Stimulated activated memory B cell treated with anti-CD40 and anti-IgM and Interleukin-4, amounts not matched to agents 10 μg/mL and 1 μg/mL and 100 μg/mL, for 72 hours (primary cell): Measurements from ENCODE around the gene SLC31A2.

Source experiments
- ATAC-seq: fragments of 150-1000 bp; cut with Tn5 transposase; 2 replicates; pipeline ENCODE4 v1.10.0; 2021
- H3K27ac Mint-ChIP-seq: one replicate; pipeline ENCODE4 v1.8.0; 2022; ENCODE audit warnings: mild to moderate bottlenecking, mixed read lengths
- H3K27me3 Mint-ChIP-seq: one replicate; pipeline ENCODE4 v1.8.0; 2022; ENCODE audit warnings: mixed read lengths
- H3K36me3 Mint-ChIP-seq: one replicate; pipeline ENCODE4 v1.8.0; 2022; ENCODE audit warnings: mixed read lengths
- H3K4me1 Mint-ChIP-seq: one replicate; pipeline ENCODE4 v1.8.0; 2022; ENCODE audit warnings: mixed read lengths
- H3K4me3 Mint-ChIP-seq: one replicate; pipeline ENCODE4 v1.8.0; 2022; ENCODE audit warnings: mild to moderate bottlenecking, moderate library complexity, mixed read lengths
- H3K9me3 Mint-ChIP-seq: one replicate; pipeline ENCODE4 v1.8.0; 2022; ENCODE audit warnings: mixed read lengths

SLC31A2 gene

GRCh38 chr9:113164536-113165300 is 13.9 kb downstream of the SLC31A2 start:
- no peak for ATAC-seq
- H3K9me3 Mint-ChIP-seq: no peaks in the 10 kb centered on the region
- peaks cover 68% of the 10 kb centered on the region for H3K36me3 Mint-ChIP-seq
- no peaks in the 10 kb centered on the region for H3K27me3 Mint-ChIP-seq
- H3K4me3 Mint-ChIP-seq: no peak overlapping the region
- no peak overlapping the region for H3K27ac Mint-ChIP-seq
- H3K4me1 Mint-ChIP-seq: no peaks in the 10 kb centered on the region

GRCh38 chr9:113166039-113166438 is 15.2 kb downstream of the SLC31A2 start:
- no peaks in the 10 kb centered on the region for H3K9me3 Mint-ChIP-seq
- H3K4me3 Mint-ChIP-seq: no peak overlapping the region
- H3K36me3 Mint-ChIP-seq: peaks cover 71% of the 10 kb centered on the region
- H3K27ac Mint-ChIP-seq: no peak overlapping the region
- H3K4me1 Mint-ChIP-seq: no peaks in the 10 kb centered on the region
- ATAC-seq: no peak
- no peaks in the 10 kb centered on the region for H3K27me3 Mint-ChIP-seq

- no peak overlapping the region for H3K4me3 Mint-ChIP-seq
Observed at GRCh38 chr9:113168809-113169208, 18.0 kb downstream of the SLC31A2 start.

GRCh38 chr9:113173341-113173740 is 22.5 kb downstream of the SLC31A2 start:
- Mint-ChIP-seq H3K36me3 (peaks cover 90% of the 10 kb centered on the region), H3K27me3 (no peaks in the 10 kb centered on the region), H3K27ac (no peak overlapping the region), H3K4me3 (no peak overlapping the region), H3K4me1 (no peaks in the 10 kb centered on the region), H3K9me3 (peaks cover 4% of the 10 kb centered on the region)
- ATAC-seq: no peak

More at GRCh38 chr9:113168809-113169208, 18.0 kb downstream of the SLC31A2 start:
- Mint-ChIP-seq H3K36me3 (peaks cover 71% of the 10 kb centered on the region), H3K9me3 (peaks cover 4% of the 10 kb centered on the region), H3K4me1 (no peaks in the 10 kb centered on the region), H3K27ac (no peak overlapping the region), H3K27me3 (no peaks in the 10 kb centered on the region)
- no peak for ATAC-seq

GRCh38 chr9:113176803-113177202 is 26.0 kb downstream of the SLC31A2 start:
- no peaks in the 10 kb centered on the region for H3K27me3 Mint-ChIP-seq
- H3K4me1 Mint-ChIP-seq: no peaks in the 10 kb centered on the region
- peaks cover 88% of the 10 kb centered on the region for H3K36me3 Mint-ChIP-seq
- no peak for ATAC-seq
- H3K9me3 Mint-ChIP-seq: peaks cover 4% of the 10 kb centered on the region
- no peak overlapping the region for H3K27ac Mint-ChIP-seq
- no peak overlapping the region for H3K4me3 Mint-ChIP-seq

- Mint-ChIP-seq H3K36me3 (peaks cover 87% of the 10 kb centered on the region), H3K9me3 (peaks cover 4% of the 10 kb centered on the region), H3K4me1 (no peaks in the 10 kb centered on the region), H3K4me3 (no peak overlapping the region), H3K27ac (no peak overlapping the region), H3K27me3 (no peaks in the 10 kb centered on the region)
- no peak for ATAC-seq
Observed at GRCh38 chr9:113177251-113177650, 26.4 kb downstream of the SLC31A2 start.

- H3K9me3 Mint-ChIP-seq: no peaks in the 10 kb centered on the region
- ATAC-seq: no peak
- H3K4me3 Mint-ChIP-seq: no peak overlapping the region
- H3K27me3 Mint-ChIP-seq: no peaks in the 10 kb centered on the region
- no peak overlapping the region for H3K27ac Mint-ChIP-seq
- no peaks in the 10 kb centered on the region for H3K4me1 Mint-ChIP-seq
- peaks cover 87% of the 10 kb centered on the region for H3K36me3 Mint-ChIP-seq
Observed at GRCh38 chr9:113178087-113178486, 27.3 kb downstream of the SLC31A2 start.

GRCh38 chr9:113179839-113180238 is 29.0 kb downstream of the SLC31A2 start:
- Mint-ChIP-seq H3K27me3 (no peaks in the 10 kb centered on the region), H3K4me3 (no peak overlapping the region), H3K9me3 (no peaks in the 10 kb centered on the region), H3K4me1 (no peaks in the 10 kb centered on the region), H3K27ac (no peak overlapping the region), H3K36me3 (peaks cover 88% of the 10 kb centered on the region)
- no peak for ATAC-seq

GRCh38 chr9:113181165-113181564 is 30.4 kb downstream of the SLC31A2 start:
- no peak for ATAC-seq
- no peaks in the 10 kb centered on the region for H3K27me3 Mint-ChIP-seq
- no peak overlapping the region for H3K27ac Mint-ChIP-seq
- H3K4me3 Mint-ChIP-seq: no peak overlapping the region
- H3K4me1 Mint-ChIP-seq: no peaks in the 10 kb centered on the region
- H3K9me3 Mint-ChIP-seq: no peaks in the 10 kb centered on the region
- peaks cover 90% of the 10 kb centered on the region for H3K36me3 Mint-ChIP-seq

- H3K36me3 Mint-ChIP-seq: peaks cover 85% of the 10 kb centered on the region
- no peak for ATAC-seq
Observed at GRCh38 chr9:113183956-113184488, 33.2 kb downstream of the SLC31A2 start.

GRCh38 chr9:113184539-113184938 is 33.7 kb downstream of the SLC31A2 start:
- peaks cover 81% of the 10 kb centered on the region for H3K36me3 Mint-ChIP-seq
- no peak for ATAC-seq
- H3K4me1 Mint-ChIP-seq: no peaks in the 10 kb centered on the region
- no peak overlapping the region for H3K4me3 Mint-ChIP-seq
- H3K27ac Mint-ChIP-seq: no peak overlapping the region
- H3K27me3 Mint-ChIP-seq: no peaks in the 10 kb centered on the region
- H3K9me3 Mint-ChIP-seq: no peaks in the 10 kb centered on the region

More at GRCh38 chr9:113183956-113184488, 33.2 kb downstream of the SLC31A2 start:
- Mint-ChIP-seq H3K9me3 (no peaks in the 10 kb centered on the region), H3K27me3 (no peaks in the 10 kb centered on the region), H3K4me1 (no peaks in the 10 kb centered on the region), H3K4me3 (no peak overlapping the region), H3K27ac (no peak overlapping the region)

GRCh38 chr9:113185271-113185670 is 34.5 kb downstream of the SLC31A2 start:
- no peaks in the 10 kb centered on the region for H3K9me3 Mint-ChIP-seq
- no peaks in the 10 kb centered on the region for H3K4me1 Mint-ChIP-seq
- no peak overlapping the region for H3K27ac Mint-ChIP-seq
- no peak for ATAC-seq
- no peaks in the 10 kb centered on the region for H3K27me3 Mint-ChIP-seq
- peaks cover 81% of the 10 kb centered on the region for H3K36me3 Mint-ChIP-seq
- H3K4me3 Mint-ChIP-seq: no peak overlapping the region

GRCh38 chr9:113186137-113186755 is 35.4 kb downstream of the SLC31A2 start:
- H3K4me1 Mint-ChIP-seq: no peaks in the 10 kb centered on the region
- no peak overlapping the region for H3K27ac Mint-ChIP-seq
- no peaks in the 10 kb centered on the region for H3K9me3 Mint-ChIP-seq
- H3K27me3 Mint-ChIP-seq: no peaks in the 10 kb centered on the region
- H3K4me3 Mint-ChIP-seq: no peak overlapping the region
- peaks cover 79% of the 10 kb centered on the region for H3K36me3 Mint-ChIP-seq
- no peak for ATAC-seq

- Mint-ChIP-seq H3K4me3 (no peak overlapping the region), H3K4me1 (no peaks in the 10 kb centered on the region), H3K27me3 (no peaks in the 10 kb centered on the region), H3K36me3 (peaks cover 68% of the 10 kb centered on the region), H3K9me3 (no peaks in the 10 kb centered on the region), H3K27ac (no peak overlapping the region)
- ATAC-seq: no peak
Observed at GRCh38 chr9:113187929-113188595, 37.3 kb downstream of the SLC31A2 start.

GRCh38 chr9:113192455-113192854 is 41.6 kb downstream of the SLC31A2 start:
- Mint-ChIP-seq H3K4me1 (no peaks in the 10 kb centered on the region), H3K36me3 (peaks cover 53% of the 10 kb centered on the region), H3K27me3 (no peaks in the 10 kb centered on the region), H3K9me3 (no peaks in the 10 kb centered on the region), H3K4me3 (no peak overlapping the region), H3K27ac (no peak overlapping the region)
- ATAC-seq: no peak
